Retinal pigment epithelial cell (primary cell): Measurements from ENCODE around the gene THYN1.
A peak's percentile ranks its signal among the peaks of the same experiment; 100 is the strongest.

Source experiments
- DNase-seq: peaks from one replicate; pipeline ENCODE4 v3.0.0-alpha.2; 2010; ENCODE audit warnings: low read depth
- H3K4me3 ChIP-seq: 2 replicates; pipeline ENCODE4 v1.5.1; 2011; ENCODE audit warnings: mild to moderate bottlenecking, low read length, control low read depth, moderate library complexity
- CTCF ChIP-seq: conservative IDR thresholded peaks from 2 replicates; pipeline ENCODE4 v1.5.1; 2011; ENCODE audit warnings: low read depth, low read length, control low read depth, inconsistent platforms

Gene THYN1

GRCh38 chr11:134216816-134217215 lies 36.3 kb downstream of the THYN1 start:
- H3K4me3 ChIP-seq: no peak overlapping the region
- DNase-seq: no peak
- TF ChIP-seq CTCF: no peak

- TF ChIP-seq CTCF: no peak
- no peak overlapping the region for H3K4me3 ChIP-seq
- DNase-seq: no peak
These were observed 37.3 kb downstream of the THYN1 start for GRCh38 chr11:134215836-134216235.

- no peak overlapping the region for H3K4me3 ChIP-seq
- no peak for DNase-seq
- peak; percentile 56 for TF ChIP-seq CTCF
These were observed 45.5 kb downstream of the THYN1 start for GRCh38 chr11:134207538-134208239.

- TF ChIP-seq CTCF: no peak
- DNase-seq: no peak
- H3K4me3 ChIP-seq: no peak overlapping the region
These were observed 47.0 kb downstream of the THYN1 start for GRCh38 chr11:134206185-134206584.

- TF ChIP-seq CTCF: no peak
- H3K4me3 ChIP-seq: no peak overlapping the region
- DNase-seq: no peak
These were observed 47.4 kb downstream of the THYN1 start for GRCh38 chr11:134205729-134206128.

- no peak for TF ChIP-seq CTCF
- H3K4me3 ChIP-seq: no peak overlapping the region
- DNase-seq: no peak
These were observed 50.5 kb downstream of the THYN1 start for GRCh38 chr11:134202661-134203060.

- DNase-seq: no peak
- no peak for TF ChIP-seq CTCF
- H3K4me3 ChIP-seq: no peak overlapping the region
These were observed 52.5 kb downstream of the THYN1 start for GRCh38 chr11:134200688-134201087.
